ENCODE results near the gene WSB1.

Gene WSB1

GRCh38 chr17:27362503-27362902, 68.6 kb downstream of the WSB1 start:
- no peak for DNase-seq

- DNase-seq = no peak
These were observed 69.0 kb downstream of the WSB1 start for GRCh38 chr17:27362909-27363308.

GRCh38 chr17:27363326-27363725, 69.4 kb downstream of the WSB1 start:
- DNase-seq = no peak
